B cell (primary cell): ENCODE measurements around the gene EPHB1.

ENCODE experiments used
- CTCF ChIP-seq: fragments of 200-600 bp; IDR thresholded peaks from one replicate; pipeline ENCODE4 v1.8.0; 2022; ENCODE audit warnings: antibody characterized with exemption, mild to moderate bottlenecking
- EZH2 ChIP-seq: IDR thresholded peaks from 2 replicates; pipeline ENCODE4 v1.6.1; 2012; ENCODE audit warnings: borderline replicate concordance, low read depth, mild to moderate bottlenecking, moderate library complexity, low read length; ENCODE audit not compliant: insufficient read depth, poor library complexity, severe bottlenecking

GRCh38 chr3:134896696-134897095 is 101.6 kb downstream of the EPHB1 start:
- no peak for TF ChIP-seq CTCF
- TF ChIP-seq EZH2: no peak
